ENCODE measurements around the gene CHST15. TPM values are rescaled to one million over a fixed set of nuclear protein-coding genes. Genes with fewer than 3 reads are reported as not detected.
"Not testable (repeated sequence)": the region's sequence is repeated elsewhere in the genome, so short reads cannot be mapped to it uniquely, and the experiment has no call there.

Gene CHST15
- polyA plus RNA-seq, 1 donor from 2014 or later = 0.79 TPM

- no peak overlapping the region for H3K27ac ChIP-seq (ENCODE audit: low read length)
- H3K4me3 ChIP-seq (ENCODE audit: low read length) = no peak overlapping the region
- no peaks in the 10 kb centered on the region for H3K9me3 ChIP-seq (ENCODE audit: low read length)
- H3K9me2 ChIP-seq (ENCODE audit: insufficient read depth, low read length) = no peaks in the 10 kb centered on the region
- no peaks in the 10 kb centered on the region for H4K20me1 ChIP-seq (ENCODE audit: insufficient read depth)
- no peak overlapping the region for H3K4me2 ChIP-seq (ENCODE audit: low read length)
- H3K27me3 ChIP-seq (ENCODE audit: insufficient read depth, low read depth, low read length) = peaks cover 18% of the 10 kb centered on the region
- no peaks in the 10 kb centered on the region for H3F3A ChIP-seq (ENCODE audit: insufficient read depth, low read length, poor library complexity, severe bottlenecking)
- H3K9ac ChIP-seq (ENCODE audit: low read length) = no peak overlapping the region
- H3K79me2 ChIP-seq (replicated peaks; ENCODE audit: insufficient read depth, low read length) = no peaks in the 10 kb centered on the region
- TF ChIP-seq POLR2AphosphoS5 (IDR thresholded peaks at IDR 0.05) = no peak
- no peak for TF ChIP-seq EP300 (conservative IDR thresholded peaks at IDR 0.05; ENCODE audit: poor library complexity, severe bottlenecking)
- no peak for TF ChIP-seq MXI1 (conservative IDR thresholded peaks at IDR 0.05; ENCODE audit: poor library complexity, severe bottlenecking)
- TF ChIP-seq, protein P1, sequence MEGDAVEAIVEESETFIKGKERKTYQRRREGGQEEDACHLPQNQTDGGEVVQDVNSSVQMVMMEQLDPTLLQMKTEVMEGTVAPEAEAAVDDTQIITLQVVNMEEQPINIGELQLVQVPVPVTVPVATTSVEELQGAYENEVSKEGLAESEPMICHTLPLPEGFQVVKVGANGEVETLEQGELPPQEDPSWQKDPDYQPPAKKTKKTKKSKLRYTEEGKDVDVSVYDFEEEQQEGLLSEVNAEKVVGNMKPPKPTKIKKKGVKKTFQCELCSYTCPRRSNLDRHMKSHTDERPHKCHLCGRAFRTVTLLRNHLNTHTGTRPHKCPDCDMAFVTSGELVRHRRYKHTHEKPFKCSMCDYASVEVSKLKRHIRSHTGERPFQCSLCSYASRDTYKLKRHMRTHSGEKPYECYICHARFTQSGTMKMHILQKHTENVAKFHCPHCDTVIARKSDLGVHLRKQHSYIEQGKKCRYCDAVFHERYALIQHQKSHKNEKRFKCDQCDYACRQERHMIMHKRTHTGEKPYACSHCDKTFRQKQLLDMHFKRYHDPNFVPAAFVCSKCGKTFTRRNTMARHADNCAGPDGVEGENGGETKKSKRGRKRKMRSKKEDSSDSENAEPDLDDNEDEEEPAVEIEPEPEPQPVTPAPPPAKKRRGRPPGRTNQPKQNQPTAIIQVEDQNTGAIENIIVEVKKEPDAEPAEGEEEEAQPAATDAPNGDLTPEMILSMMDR (IDR thresholded peaks at IDR 0.05; ENCODE audit: poor library complexity, severe bottlenecking) = no peak
- TF ChIP-seq EZH2 (IDR thresholded peaks at IDR 0.05; ENCODE audit: borderline replicate concordance, insufficient read depth, low read length, poor library complexity, severe bottlenecking) = no peak
- no peak for TF ChIP-seq RAD21 (conservative IDR thresholded peaks at IDR 0.05)
- no peak for TF ChIP-seq TAF1 (IDR thresholded peaks at IDR 0.05; ENCODE audit: low read depth)
- TF ChIP-seq, protein P2, sequence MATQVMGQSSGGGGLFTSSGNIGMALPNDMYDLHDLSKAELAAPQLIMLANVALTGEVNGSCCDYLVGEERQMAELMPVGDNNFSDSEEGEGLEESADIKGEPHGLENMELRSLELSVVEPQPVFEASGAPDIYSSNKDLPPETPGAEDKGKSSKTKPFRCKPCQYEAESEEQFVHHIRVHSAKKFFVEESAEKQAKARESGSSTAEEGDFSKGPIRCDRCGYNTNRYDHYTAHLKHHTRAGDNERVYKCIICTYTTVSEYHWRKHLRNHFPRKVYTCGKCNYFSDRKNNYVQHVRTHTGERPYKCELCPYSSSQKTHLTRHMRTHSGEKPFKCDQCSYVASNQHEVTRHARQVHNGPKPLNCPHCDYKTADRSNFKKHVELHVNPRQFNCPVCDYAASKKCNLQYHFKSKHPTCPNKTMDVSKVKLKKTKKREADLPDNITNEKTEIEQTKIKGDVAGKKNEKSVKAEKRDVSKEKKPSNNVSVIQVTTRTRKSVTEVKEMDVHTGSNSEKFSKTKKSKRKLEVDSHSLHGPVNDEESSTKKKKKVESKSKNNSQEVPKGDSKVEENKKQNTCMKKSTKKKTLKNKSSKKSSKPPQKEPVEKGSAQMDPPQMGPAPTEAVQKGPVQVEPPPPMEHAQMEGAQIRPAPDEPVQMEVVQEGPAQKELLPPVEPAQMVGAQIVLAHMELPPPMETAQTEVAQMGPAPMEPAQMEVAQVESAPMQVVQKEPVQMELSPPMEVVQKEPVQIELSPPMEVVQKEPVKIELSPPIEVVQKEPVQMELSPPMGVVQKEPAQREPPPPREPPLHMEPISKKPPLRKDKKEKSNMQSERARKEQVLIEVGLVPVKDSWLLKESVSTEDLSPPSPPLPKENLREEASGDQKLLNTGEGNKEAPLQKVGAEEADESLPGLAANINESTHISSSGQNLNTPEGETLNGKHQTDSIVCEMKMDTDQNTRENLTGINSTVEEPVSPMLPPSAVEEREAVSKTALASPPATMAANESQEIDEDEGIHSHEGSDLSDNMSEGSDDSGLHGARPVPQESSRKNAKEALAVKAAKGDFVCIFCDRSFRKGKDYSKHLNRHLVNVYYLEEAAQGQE (IDR thresholded peaks at IDR 0.05; ENCODE audit: borderline replicate concordance) = no peak
- no peak for TF ChIP-seq SMC3 (conservative IDR thresholded peaks at IDR 0.05; ENCODE audit: poor library complexity)
- H3K36me3 ChIP-seq (ENCODE audit: insufficient read depth, low read length) = no peaks in the 10 kb centered on the region
- no peak overlapping the region for H2AFZ ChIP-seq (ENCODE audit: low read depth, low read length)
These were observed 4.5 kb upstream of the CHST15 start for GRCh38 chr10:124097883-124098282.

DNA sequence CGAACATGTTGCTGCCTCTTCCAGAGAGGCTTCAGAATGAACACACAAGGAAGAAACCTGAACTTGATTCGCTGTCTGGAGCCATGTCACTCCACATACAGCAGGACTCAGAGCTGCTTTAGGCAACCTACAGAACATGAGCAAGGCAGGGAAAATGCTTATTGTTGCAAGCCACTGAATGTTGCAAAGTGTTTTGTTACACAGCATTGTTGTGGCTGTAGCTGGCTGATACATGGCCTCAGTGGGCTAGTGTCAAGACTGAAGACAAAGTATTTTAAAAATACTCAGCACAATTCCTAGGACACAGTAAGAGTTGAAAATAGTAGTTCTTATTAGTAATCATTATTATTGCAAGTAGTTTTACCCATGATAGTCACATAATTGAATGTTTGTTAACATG is 3.1 kb upstream of the CHST15 start:
- no peak overlapping the region for H3K4me3 ChIP-seq (ENCODE audit: low read length)
- peaks cover 32% of the 10 kb centered on the region for H3K27me3 ChIP-seq (ENCODE audit: insufficient read depth, low read depth, low read length)
- TF ChIP-seq RAD21 (conservative IDR thresholded peaks at IDR 0.05) (no peak), EZH2 (IDR thresholded peaks at IDR 0.05; ENCODE audit: borderline replicate concordance, insufficient read depth, low read length, poor library complexity, severe bottlenecking) (no peak), POLR2AphosphoS5 (IDR thresholded peaks at IDR 0.05) (no peak), MXI1 (conservative IDR thresholded peaks at IDR 0.05; ENCODE audit: poor library complexity, severe bottlenecking) (no peak), EP300 (conservative IDR thresholded peaks at IDR 0.05; ENCODE audit: poor library complexity, severe bottlenecking) (no peak)
- TF ChIP-seq, protein P1 (IDR thresholded peaks at IDR 0.05; ENCODE audit: poor library complexity, severe bottlenecking) = no peak
- no peaks in the 10 kb centered on the region for H3K79me2 ChIP-seq (replicated peaks; ENCODE audit: insufficient read depth, low read length)
- no peak overlapping the region for H2AFZ ChIP-seq (ENCODE audit: low read depth, low read length)
- no peak overlapping the region for H3K4me2 ChIP-seq (ENCODE audit: low read length)
- no peaks in the 10 kb centered on the region for H3K9me2 ChIP-seq (ENCODE audit: insufficient read depth, low read length)
- no peaks in the 10 kb centered on the region for H3F3A ChIP-seq (ENCODE audit: insufficient read depth, low read length, poor library complexity, severe bottlenecking)
- no peaks in the 10 kb centered on the region for H3K9me3 ChIP-seq (ENCODE audit: low read length)
- no peak overlapping the region for H3K9ac ChIP-seq (ENCODE audit: low read length)
- no peaks in the 10 kb centered on the region for H4K20me1 ChIP-seq (ENCODE audit: insufficient read depth)
- H3K36me3 ChIP-seq (ENCODE audit: insufficient read depth, low read length) = no peaks in the 10 kb centered on the region
- H3K27ac ChIP-seq (ENCODE audit: low read length) = no peak overlapping the region

- not testable (repeated sequence) for H4K20me1 ChIP-seq (ENCODE audit: insufficient read depth); H3F3A ChIP-seq (ENCODE audit: insufficient read depth, low read length, poor library complexity, severe bottlenecking); H3K4me2 ChIP-seq (ENCODE audit: low read length); H3K9me3 ChIP-seq (ENCODE audit: low read length); H3K9me2 ChIP-seq (ENCODE audit: insufficient read depth, low read length); H2AFZ ChIP-seq (ENCODE audit: low read depth, low read length); H3K27ac ChIP-seq (ENCODE audit: low read length); H3K9ac ChIP-seq (ENCODE audit: low read length); H3K36me3 ChIP-seq (ENCODE audit: insufficient read depth, low read length); H3K4me3 ChIP-seq (ENCODE audit: low read length); H3K79me2 ChIP-seq (replicated peaks; ENCODE audit: insufficient read depth, low read length)
- peaks cover 39% of the 10 kb centered on the region for H3K27me3 ChIP-seq (ENCODE audit: insufficient read depth, low read depth, low read length)
These were observed 2.4 kb upstream of the CHST15 start for GRCh38 chr10:124095801-124096200.
